ENCODE measurements around the gene KSR1. TPM values are rescaled to one million over a fixed set of nuclear protein-coding genes. Genes with fewer than 3 reads are reported as not detected.

KSR1 gene
- total RNA-seq, 1 experiment from 2014 or later: 4.5 TPM

GRCh38 chr17:27457360-27457715, 1.1 kb downstream of the KSR1 start:
- Mint-ChIP-seq H3K27ac (ENCODE audit: unreplicated experiment) (no peak overlapping the region), H3K27me3 (ENCODE audit: unreplicated experiment) (peaks cover 51% of the 10 kb centered on the region), H3K9me3 (ENCODE audit: low read depth, unreplicated experiment) (no peaks in the 10 kb centered on the region), H3K4me3 (ENCODE audit: low read depth, unreplicated experiment) (peak overlapping the region; percentile 72), H3K4me1 (ENCODE audit: low read depth, unreplicated experiment) (peaks cover 18% of the 10 kb centered on the region), H3K36me3 (ENCODE audit: insufficient read depth, unreplicated experiment) (peaks cover 13% of the 10 kb centered on the region)
- intact Hi-C loops (cut with micrococcal nuclease; ENCODE audit: unreplicated experiment): loop anchor here (5.0 to 10.0 kb wide), 3 partner anchors 35 to 147 kb away; no protein-coding TSS in a partner anchor
- TF ChIP-seq CTCF (IDR thresholded peaks at IDR 0.05; ENCODE audit: unreplicated experiment): no peak
- CTCF ChIA-PET: no interaction called here
- no peak for DNase-seq
- BruUV-seq (replicated peaks): no TSS peak

- H3K27me3 Mint-ChIP-seq (ENCODE audit: unreplicated experiment): peaks cover 45% of the 10 kb centered on the region
- peaks cover 18% of the 10 kb centered on the region for H3K4me1 Mint-ChIP-seq (ENCODE audit: low read depth, unreplicated experiment)
- CTCF ChIA-PET: no interaction called here
- BruUV-seq (replicated peaks): no TSS peak
- peak overlapping the region; percentile 72 for H3K4me3 Mint-ChIP-seq (ENCODE audit: low read depth, unreplicated experiment)
- intact Hi-C loops (cut with micrococcal nuclease; ENCODE audit: unreplicated experiment): loop anchor here (5.0 to 10.0 kb wide), 3 partner anchors 34 to 147 kb away; no protein-coding TSS in a partner anchor
- no peak for DNase-seq
- no peak overlapping the region for H3K27ac Mint-ChIP-seq (ENCODE audit: unreplicated experiment)
- no peaks in the 10 kb centered on the region for H3K9me3 Mint-ChIP-seq (ENCODE audit: low read depth, unreplicated experiment)
- no peak for TF ChIP-seq CTCF (IDR thresholded peaks at IDR 0.05; ENCODE audit: unreplicated experiment)
- peaks cover 13% of the 10 kb centered on the region for H3K36me3 Mint-ChIP-seq (ENCODE audit: insufficient read depth, unreplicated experiment)
Measured at GRCh38 chr17:27457731-27458523, 1.7 kb downstream of the KSR1 start.

GRCh38 chr17:27458524-27458908, 2.3 kb downstream of the KSR1 start:
- H3K4me3 Mint-ChIP-seq (ENCODE audit: low read depth, unreplicated experiment): no peak overlapping the region
- no peaks in the 10 kb centered on the region for H3K9me3 Mint-ChIP-seq (ENCODE audit: low read depth, unreplicated experiment)
- no peak for TF ChIP-seq CTCF (IDR thresholded peaks at IDR 0.05; ENCODE audit: unreplicated experiment)
- CTCF ChIA-PET: no interaction called here
- peaks cover 13% of the 10 kb centered on the region for H3K36me3 Mint-ChIP-seq (ENCODE audit: insufficient read depth, unreplicated experiment)
- H3K4me1 Mint-ChIP-seq (ENCODE audit: low read depth, unreplicated experiment): peaks cover 18% of the 10 kb centered on the region
- peaks cover 45% of the 10 kb centered on the region for H3K27me3 Mint-ChIP-seq (ENCODE audit: unreplicated experiment)
- H3K27ac Mint-ChIP-seq (ENCODE audit: unreplicated experiment): no peak overlapping the region
- intact Hi-C loops (cut with micrococcal nuclease; ENCODE audit: unreplicated experiment): loop anchor here (5.0 to 10.0 kb wide), 3 partner anchors 34 to 146 kb away; no protein-coding TSS in a partner anchor
- no peak for DNase-seq
- no TSS peak for BruUV-seq (replicated peaks)

- intact Hi-C loops (cut with micrococcal nuclease; ENCODE audit: unreplicated experiment): loop anchor here (5.0 to 10.0 kb wide), 3 partner anchors 33 to 145 kb away; no protein-coding TSS in a partner anchor
- DNase-seq: no peak
- H3K9me3 Mint-ChIP-seq (ENCODE audit: low read depth, unreplicated experiment): no peaks in the 10 kb centered on the region
- H3K4me1 Mint-ChIP-seq (ENCODE audit: low read depth, unreplicated experiment): peaks cover 18% of the 10 kb centered on the region
- H3K36me3 Mint-ChIP-seq (ENCODE audit: insufficient read depth, unreplicated experiment): peaks cover 13% of the 10 kb centered on the region
- no peak overlapping the region for H3K4me3 Mint-ChIP-seq (ENCODE audit: low read depth, unreplicated experiment)
- no peak overlapping the region for H3K27ac Mint-ChIP-seq (ENCODE audit: unreplicated experiment)
- no peak for TF ChIP-seq CTCF (IDR thresholded peaks at IDR 0.05; ENCODE audit: unreplicated experiment)
- BruUV-seq (replicated peaks): no TSS peak
- CTCF ChIA-PET: no interaction called here
- peaks cover 44% of the 10 kb centered on the region for H3K27me3 Mint-ChIP-seq (ENCODE audit: unreplicated experiment)
Measured at GRCh38 chr17:27459433-27459832, 3.2 kb downstream of the KSR1 start.
